Liver (tissue), 9 donors: ENCODE data around the gene AIPL1. TPM values are rescaled to one million over a fixed set of nuclear protein-coding genes. Genes with fewer than 3 reads are reported as not detected.

Source experiments
- DNase-seq: peaks from one replicate; pipeline ENCODE4 v3.0.0-alpha.2; 2017; ENCODE audit warnings: low spot score
- H3K27ac ChIP-seq, 2 donors: one replicate each; pipeline ENCODE4 v1.7.0; 2013; ENCODE audit warnings: inconsistent platforms in 2 of 2, low read length in 2 of 2, control low read depth in 1 of 2, low read depth in 1 of 2, mild to moderate bottlenecking in 1 of 2
- H3K27me3 ChIP-seq, 4 donors: one replicate each; pipeline versions ENCODE4 v1.6.1 to v1.7.0; 2013; ENCODE audit warnings: low read length in 3 of 4, inconsistent platforms in 1 of 4, mild to moderate bottlenecking in 1 of 4, moderate library complexity in 1 of 4; ENCODE audit not compliant: control insufficient read depth in 4 of 4, insufficient read depth in 4 of 4
- H3K36me3 ChIP-seq, 4 donors: one replicate each; pipeline versions ENCODE4 v1.6.1 to v1.7.0; 2013; ENCODE audit warnings: low read length in 3 of 4, mild to moderate bottlenecking in 3 of 4, low read depth in 1 of 4, moderate library complexity in 1 of 4; ENCODE audit not compliant: control insufficient read depth in 4 of 4, insufficient read depth in 3 of 4
- H3K4me1 ChIP-seq, 4 donors: one replicate each; pipeline versions ENCODE4 v1.6.1 to v1.7.0; 2013; ENCODE audit warnings: low read length in 3 of 4, mild to moderate bottlenecking in 3 of 4, moderate library complexity in 1 of 4; ENCODE audit not compliant: control insufficient read depth in 4 of 4, insufficient read depth in 4 of 4
- H3K4me3 ChIP-seq, 3 donors: one replicate each; pipeline versions ENCODE4 v1.6.1 to v1.7.0; 2013; ENCODE audit warnings: low read length in 3 of 3, control low read depth in 1 of 3, low read depth in 1 of 3, mild to moderate bottlenecking in 1 of 3
- H3K9ac ChIP-seq, 2 donors: one replicate each; pipeline ENCODE4 v1.7.0; 2013; ENCODE audit warnings: low read length in 2 of 2, mild to moderate bottlenecking in 2 of 2, moderate library complexity in 2 of 2, control low read depth in 1 of 2, low read depth in 1 of 2
- H3K9me3 ChIP-seq, 4 donors: one replicate each; pipeline versions ENCODE4 v1.6.1 to v1.7.0; 2013; ENCODE audit warnings: low read length in 3 of 4; ENCODE audit not compliant: control insufficient read depth in 4 of 4
- EGR1 ChIP-seq, 2 donors: IDR thresholded peaks; 2 replicates each; pipeline ENCODE4 v1.6.1; 2016 to 2018; ENCODE audit warnings: antibody characterized with exemption in 2 of 2, low read depth in 2 of 2
- FOXA1 ChIP-seq: IDR thresholded peaks from 2 replicates; pipeline ENCODE4 v1.6.1; 2016; ENCODE audit warnings: antibody characterized with exemption
- FOXA2 ChIP-seq: IDR thresholded peaks from 2 replicates; pipeline ENCODE4 v1.6.1; 2016; ENCODE audit warnings: antibody characterized with exemption
- GABPA ChIP-seq, 2 donors: IDR thresholded peaks in 1 of 2; conservative IDR thresholded peaks in 1 of 2; 2 replicates each; pipeline ENCODE4 v1.6.1; 2016; ENCODE audit warnings: antibody characterized with exemption in 2 of 2, mild to moderate bottlenecking in 1 of 2, moderate library complexity in 1 of 2
- HNF4A ChIP-seq, 2 donors: conservative IDR thresholded peaks; 2 replicates each; pipeline ENCODE4 v1.6.1; 2016; ENCODE audit warnings: antibody characterized with exemption in 2 of 2, mild to moderate bottlenecking in 2 of 2
- HNF4G ChIP-seq: IDR thresholded peaks from 2 replicates; pipeline ENCODE4 v1.6.1; 2016; ENCODE audit warnings: antibody characterized with exemption
- JUND ChIP-seq, 2 donors: IDR thresholded peaks; 2 replicates each; pipeline ENCODE4 v1.6.1; 2016; ENCODE audit warnings: antibody characterized with exemption in 2 of 2
- NR2F2 ChIP-seq: IDR thresholded peaks from 2 replicates; pipeline ENCODE4 v1.6.1; 2016; ENCODE audit warnings: antibody characterized with exemption
- RAD21 ChIP-seq, 2 donors: IDR thresholded peaks; 2 replicates each; pipeline ENCODE4 v1.6.1; 2016; ENCODE audit warnings: antibody characterized with exemption in 2 of 2, mild to moderate bottlenecking in 2 of 2
- RXRA ChIP-seq, 2 donors: IDR thresholded peaks; 2 replicates each; pipeline ENCODE4 v1.6.1; 2017 to 2018; ENCODE audit warnings: antibody characterized with exemption in 2 of 2, mild to moderate bottlenecking in 1 of 2
- SP1 ChIP-seq: IDR thresholded peaks from 2 replicates; pipeline ENCODE4 v1.6.1; 2018; ENCODE audit warnings: antibody characterized with exemption, mild to moderate bottlenecking
- YY1 ChIP-seq: IDR thresholded peaks from 2 replicates; pipeline ENCODE4 v1.6.1; 2016; ENCODE audit warnings: antibody characterized with exemption, mild to moderate bottlenecking
- whole genome bisulfite sequencing: extraction: QIAGEN DNeasy Blood & Tissue Kit; methylation state at CpG from one replicate; pipeline ENCODE4 v1.1.7; 2013; 5-methylcytosine and 5-hydroxymethylcytosine counted together
- polyA plus RNA-seq, 2 donors: library from polyadenylated mRNA; stranded (reverse) in 1 of 2; unstranded in 1 of 2; fragments of 200-250 nt in 1 of 2; fragments of >200 nt in 1 of 2; fragmentation: Nextera tagmentation in 1 of 2; extraction: Ambion mirVana in 1 of 2; gene quantifications; one replicate each; pipeline versions ENCODE4 v1.2.1 to v1.2.3, GENCODE V29; 2013 to 2015
- total RNA-seq, 2 donors: library from RNA; depleted of rRNA; stranded (reverse); fragments of >200 nt; gene quantifications; one replicate each; pipeline ENCODE4 v1.2.3, GENCODE V29; 2014
- TF ChIP-seq, protein P1 (sequence below): IDR thresholded peaks from 2 replicates; pipeline ENCODE4 v1.6.1; 2016; ENCODE audit warnings: antibody characterized with exemption
- TF ChIP-seq, protein P2 (sequence below): IDR thresholded peaks from 2 replicates; pipeline ENCODE4 v1.6.1; 2016; ENCODE audit warnings: antibody characterized with exemption, mild to moderate bottlenecking
- TF ChIP-seq, protein P3 (sequence below): IDR thresholded peaks from 2 replicates; pipeline ENCODE4 v1.6.1; 2016; ENCODE audit warnings: antibody characterized with exemption
- TF ChIP-seq, protein P4 (sequence below): IDR thresholded peaks from 2 replicates; pipeline ENCODE4 v1.6.1; 2016; ENCODE audit warnings: antibody characterized with exemption
- TF ChIP-seq, protein P5 (sequence below): fragments of 150-350 bp; IDR thresholded peaks from 2 replicates; pipeline ENCODE4 v1.5.1; 2017; ENCODE audit warnings: improper control_type of control experiment, low read depth, low read length; ENCODE audit not compliant: missing input control
- donor health status: healthy.
- donor health status: healthy.
- donor health status: healthy.
- donor health status: healthy.
- donor health status: healthy.

The AIPL1 gene
- total and polyA plus RNA-seq, 4 donors = not detected

DNA sequence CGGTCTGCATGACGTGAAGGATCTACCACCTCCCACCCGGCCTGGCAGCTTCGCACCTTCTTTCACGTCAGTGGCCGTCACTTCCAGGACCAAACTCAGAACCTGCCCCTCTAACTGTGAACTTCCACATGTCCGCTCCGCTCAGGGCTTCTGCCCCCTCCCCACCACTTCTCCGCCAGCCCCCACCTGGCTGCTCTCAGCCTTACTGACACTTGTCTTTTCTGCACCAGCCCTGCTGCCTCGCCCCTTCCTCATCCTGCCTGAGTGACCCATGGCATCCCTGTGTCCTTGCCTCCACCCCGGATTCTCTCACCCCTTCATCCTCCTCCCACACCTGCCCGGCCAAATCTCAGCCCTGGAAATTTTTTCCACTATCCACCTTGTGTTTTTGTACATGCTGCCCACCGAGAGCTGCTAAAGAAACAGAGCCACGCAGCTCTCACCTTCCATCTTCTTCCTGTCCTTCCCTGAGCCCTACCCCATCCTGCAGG is 23.6 kb upstream of the AIPL1 start:
- Histone ChIP-seq H3K4me1 (peaks cover 0 to 5% (median 1%) of the 10 kb centered on the region in 4 donors), H3K27ac (no peak overlapping the region), H3K36me3 (no peaks in the 10 kb centered on the region), H3K27me3 (peaks cover 0 to 2% (median 0%) of the 10 kb centered on the region in 4 donors), H3K9me3 (no peaks in the 10 kb centered on the region), H3K4me3 (no peak overlapping the region), H3K9ac (no peak overlapping the region)
- no peak for TF ChIP-seq HNF4G
- no peak for TF ChIP-seq JUND (IDR thresholded peaks at IDR 0.05)
- TF ChIP-seq, protein P1, sequence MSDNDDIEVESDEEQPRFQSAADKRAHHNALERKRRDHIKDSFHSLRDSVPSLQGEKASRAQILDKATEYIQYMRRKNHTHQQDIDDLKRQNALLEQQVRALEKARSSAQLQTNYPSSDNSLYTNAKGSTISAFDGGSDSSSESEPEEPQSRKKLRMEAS = no peak
- TF ChIP-seq GABPA (IDR thresholded peaks at IDR 0.05 in 1 of 2, conservative IDR thresholded peaks at IDR 0.05 in 1 of 2) = no peak
- no peak for TF ChIP-seq YY1
- TF ChIP-seq, protein P2, sequence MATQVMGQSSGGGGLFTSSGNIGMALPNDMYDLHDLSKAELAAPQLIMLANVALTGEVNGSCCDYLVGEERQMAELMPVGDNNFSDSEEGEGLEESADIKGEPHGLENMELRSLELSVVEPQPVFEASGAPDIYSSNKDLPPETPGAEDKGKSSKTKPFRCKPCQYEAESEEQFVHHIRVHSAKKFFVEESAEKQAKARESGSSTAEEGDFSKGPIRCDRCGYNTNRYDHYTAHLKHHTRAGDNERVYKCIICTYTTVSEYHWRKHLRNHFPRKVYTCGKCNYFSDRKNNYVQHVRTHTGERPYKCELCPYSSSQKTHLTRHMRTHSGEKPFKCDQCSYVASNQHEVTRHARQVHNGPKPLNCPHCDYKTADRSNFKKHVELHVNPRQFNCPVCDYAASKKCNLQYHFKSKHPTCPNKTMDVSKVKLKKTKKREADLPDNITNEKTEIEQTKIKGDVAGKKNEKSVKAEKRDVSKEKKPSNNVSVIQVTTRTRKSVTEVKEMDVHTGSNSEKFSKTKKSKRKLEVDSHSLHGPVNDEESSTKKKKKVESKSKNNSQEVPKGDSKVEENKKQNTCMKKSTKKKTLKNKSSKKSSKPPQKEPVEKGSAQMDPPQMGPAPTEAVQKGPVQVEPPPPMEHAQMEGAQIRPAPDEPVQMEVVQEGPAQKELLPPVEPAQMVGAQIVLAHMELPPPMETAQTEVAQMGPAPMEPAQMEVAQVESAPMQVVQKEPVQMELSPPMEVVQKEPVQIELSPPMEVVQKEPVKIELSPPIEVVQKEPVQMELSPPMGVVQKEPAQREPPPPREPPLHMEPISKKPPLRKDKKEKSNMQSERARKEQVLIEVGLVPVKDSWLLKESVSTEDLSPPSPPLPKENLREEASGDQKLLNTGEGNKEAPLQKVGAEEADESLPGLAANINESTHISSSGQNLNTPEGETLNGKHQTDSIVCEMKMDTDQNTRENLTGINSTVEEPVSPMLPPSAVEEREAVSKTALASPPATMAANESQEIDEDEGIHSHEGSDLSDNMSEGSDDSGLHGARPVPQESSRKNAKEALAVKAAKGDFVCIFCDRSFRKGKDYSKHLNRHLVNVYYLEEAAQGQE = no peak
- TF ChIP-seq FOXA1 = no peak
- TF ChIP-seq, protein P3, sequence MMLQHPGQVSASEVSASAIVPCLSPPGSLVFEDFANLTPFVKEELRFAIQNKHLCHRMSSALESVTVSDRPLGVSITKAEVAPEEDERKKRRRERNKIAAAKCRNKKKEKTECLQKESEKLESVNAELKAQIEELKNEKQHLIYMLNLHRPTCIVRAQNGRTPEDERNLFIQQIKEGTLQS = no peak
- TF ChIP-seq NR2F2 = no peak
- TF ChIP-seq, protein P4, sequence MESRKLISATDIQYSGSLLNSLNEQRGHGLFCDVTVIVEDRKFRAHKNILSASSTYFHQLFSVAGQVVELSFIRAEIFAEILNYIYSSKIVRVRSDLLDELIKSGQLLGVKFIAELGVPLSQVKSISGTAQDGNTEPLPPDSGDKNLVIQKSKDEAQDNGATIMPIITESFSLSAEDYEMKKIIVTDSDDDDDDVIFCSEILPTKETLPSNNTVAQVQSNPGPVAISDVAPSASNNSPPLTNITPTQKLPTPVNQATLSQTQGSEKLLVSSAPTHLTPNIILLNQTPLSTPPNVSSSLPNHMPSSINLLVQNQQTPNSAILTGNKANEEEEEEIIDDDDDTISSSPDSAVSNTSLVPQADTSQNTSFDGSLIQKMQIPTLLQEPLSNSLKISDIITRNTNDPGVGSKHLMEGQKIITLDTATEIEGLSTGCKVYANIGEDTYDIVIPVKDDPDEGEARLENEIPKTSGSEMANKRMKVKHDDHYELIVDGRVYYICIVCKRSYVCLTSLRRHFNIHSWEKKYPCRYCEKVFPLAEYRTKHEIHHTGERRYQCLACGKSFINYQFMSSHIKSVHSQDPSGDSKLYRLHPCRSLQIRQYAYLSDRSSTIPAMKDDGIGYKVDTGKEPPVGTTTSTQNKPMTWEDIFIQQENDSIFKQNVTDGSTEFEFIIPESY = no peak
- TF ChIP-seq HNF4A (conservative IDR thresholded peaks at IDR 0.05) = no peak
- no peak for TF ChIP-seq SP1
- no peak for TF ChIP-seq FOXA2
- TF ChIP-seq RAD21 (IDR thresholded peaks at IDR 0.05) = no peak
- TF ChIP-seq RXRA (IDR thresholded peaks at IDR 0.05) = no peak
- no peak for TF ChIP-seq EGR1 (IDR thresholded peaks at IDR 0.05; ENCODE audit: low read depth in 2 of 2)
- TF ChIP-seq, protein P5, sequence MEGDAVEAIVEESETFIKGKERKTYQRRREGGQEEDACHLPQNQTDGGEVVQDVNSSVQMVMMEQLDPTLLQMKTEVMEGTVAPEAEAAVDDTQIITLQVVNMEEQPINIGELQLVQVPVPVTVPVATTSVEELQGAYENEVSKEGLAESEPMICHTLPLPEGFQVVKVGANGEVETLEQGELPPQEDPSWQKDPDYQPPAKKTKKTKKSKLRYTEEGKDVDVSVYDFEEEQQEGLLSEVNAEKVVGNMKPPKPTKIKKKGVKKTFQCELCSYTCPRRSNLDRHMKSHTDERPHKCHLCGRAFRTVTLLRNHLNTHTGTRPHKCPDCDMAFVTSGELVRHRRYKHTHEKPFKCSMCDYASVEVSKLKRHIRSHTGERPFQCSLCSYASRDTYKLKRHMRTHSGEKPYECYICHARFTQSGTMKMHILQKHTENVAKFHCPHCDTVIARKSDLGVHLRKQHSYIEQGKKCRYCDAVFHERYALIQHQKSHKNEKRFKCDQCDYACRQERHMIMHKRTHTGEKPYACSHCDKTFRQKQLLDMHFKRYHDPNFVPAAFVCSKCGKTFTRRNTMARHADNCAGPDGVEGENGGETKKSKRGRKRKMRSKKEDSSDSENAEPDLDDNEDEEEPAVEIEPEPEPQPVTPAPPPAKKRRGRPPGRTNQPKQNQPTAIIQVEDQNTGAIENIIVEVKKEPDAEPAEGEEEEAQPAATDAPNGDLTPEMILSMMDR = no peak
- 82% methylated on average over 14 of the region's 14 CpGs for WGBS
- no peak for DNase-seq
